Activated T-helper 17 cell treated with anti-CD3 and anti-CD28 coated beads, Interleukin-2, amount 50 U/mL, for 72 hours (primary cell): ENCODE measurements around the gene USP47. TPM values are rescaled to one million over a fixed set of nuclear protein-coding genes. Genes with fewer than 3 reads are reported as not detected.
A peak's percentile ranks its signal among the peaks of the same experiment; 100 is the strongest.

Source experiments
- ATAC-seq: fragments of 150-1000 bp; cut with Tn5 transposase; replicated peaks from 2 replicates; pipeline ENCODE4 v1.10.0; 2021; ENCODE audit warnings: mild to moderate bottlenecking, moderate library complexity
- H3K27ac Mint-ChIP-seq: one replicate; pipeline ENCODE4 v1.8.0; 2022; ENCODE audit warnings: mixed read lengths
- H3K27me3 Mint-ChIP-seq: one replicate; pipeline ENCODE4 v1.8.0; 2022; ENCODE audit warnings: mixed read lengths
- H3K36me3 Mint-ChIP-seq: one replicate; pipeline ENCODE4 v1.8.0; 2022; ENCODE audit warnings: low read depth, mild to moderate bottlenecking, mixed read lengths
- H3K4me1 Mint-ChIP-seq: one replicate; pipeline ENCODE4 v1.8.0; 2022; ENCODE audit warnings: mixed read lengths
- H3K4me3 Mint-ChIP-seq: one replicate; pipeline ENCODE4 v1.8.0; 2022; ENCODE audit warnings: mild to moderate bottlenecking, mixed read lengths
- H3K9me3 Mint-ChIP-seq: one replicate; pipeline ENCODE4 v1.8.0; 2022; ENCODE audit warnings: mixed read lengths
- total RNA-seq, 2 donors: library from RNA; stranded (reverse); gene quantifications; one replicate each; pipeline ENCODE4 v1.2.3, GENCODE V29; 2022

Gene USP47
- total RNA-seq, 2 donors from 2014 or later = 37.1 to 58.2 TPM

- Mint-ChIP-seq H3K4me3 (no peak overlapping the region), H3K36me3 (no peaks in the 10 kb centered on the region), H3K9me3 (no peaks in the 10 kb centered on the region), H3K27ac (no peak overlapping the region), H3K4me1 (no peaks in the 10 kb centered on the region), H3K27me3 (peaks cover 8% of the 10 kb centered on the region)
- no peak for ATAC-seq
Measured at GRCh38 chr11:11988681-11989261, 147.0 kb downstream of the USP47 start.

- Mint-ChIP-seq H3K4me1 (no peaks in the 10 kb centered on the region), H3K36me3 (no peaks in the 10 kb centered on the region), H3K27me3 (peaks cover 14% of the 10 kb centered on the region), H3K9me3 (no peaks in the 10 kb centered on the region), H3K27ac (no peak overlapping the region), H3K4me3 (no peak overlapping the region)
- no peak for ATAC-seq
Measured at GRCh38 chr11:11989774-11990744, 148.3 kb downstream of the USP47 start.

- no peaks in the 10 kb centered on the region for H3K36me3 Mint-ChIP-seq
- H3K27ac Mint-ChIP-seq = no peak overlapping the region
- H3K4me1 Mint-ChIP-seq = no peaks in the 10 kb centered on the region
- H3K9me3 Mint-ChIP-seq = no peaks in the 10 kb centered on the region
- ATAC-seq = no peak
- peaks cover 14% of the 10 kb centered on the region for H3K27me3 Mint-ChIP-seq
- H3K4me3 Mint-ChIP-seq = no peak overlapping the region
Measured at GRCh38 chr11:11992257-11993212, 150.8 kb downstream of the USP47 start.

- Mint-ChIP-seq H3K27me3 (peaks cover 14% of the 10 kb centered on the region), H3K27ac (no peak overlapping the region), H3K4me1 (peaks cover 8% of the 10 kb centered on the region), H3K4me3 (no peak overlapping the region), H3K36me3 (no peaks in the 10 kb centered on the region), H3K9me3 (no peaks in the 10 kb centered on the region)
- ATAC-seq = no peak
Measured at GRCh38 chr11:11993839-11994238, 152.1 kb downstream of the USP47 start.

DNA sequence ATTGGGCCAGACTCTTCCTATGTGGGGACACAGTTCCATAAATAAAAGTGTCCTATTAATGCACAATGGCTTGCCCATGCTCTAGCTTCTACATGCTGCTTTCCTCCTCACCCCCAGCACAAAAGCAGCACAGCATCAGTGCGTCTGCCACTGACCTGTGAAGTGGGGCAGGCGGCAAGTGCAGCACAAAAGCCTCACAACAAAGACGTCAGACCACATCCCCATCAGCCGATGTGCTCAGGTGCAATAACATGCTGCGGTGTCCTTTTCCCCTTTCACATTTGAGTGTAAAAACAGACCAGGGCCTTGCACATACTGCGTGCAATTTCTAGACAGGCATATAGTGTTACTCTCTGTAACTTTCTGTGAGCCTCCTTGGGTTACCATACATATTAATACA lies 153.8 kb downstream of the USP47 start:
- ATAC-seq = no peak
- Mint-ChIP-seq H3K4me1 (peaks cover 8% of the 10 kb centered on the region), H3K4me3 (no peak overlapping the region), H3K36me3 (no peaks in the 10 kb centered on the region), H3K27ac (no peak overlapping the region), H3K27me3 (peaks cover 12% of the 10 kb centered on the region), H3K9me3 (no peaks in the 10 kb centered on the region)

- no peak for ATAC-seq
- Mint-ChIP-seq H3K27ac (no peak overlapping the region), H3K27me3 (peaks cover 8% of the 10 kb centered on the region), H3K36me3 (no peaks in the 10 kb centered on the region), H3K9me3 (no peaks in the 10 kb centered on the region), H3K4me1 (peaks cover 8% of the 10 kb centered on the region), H3K4me3 (no peak overlapping the region)
Measured at GRCh38 chr11:11996321-11997048, 154.7 kb downstream of the USP47 start.

- no peak overlapping the region for H3K27ac Mint-ChIP-seq
- no peak for ATAC-seq
- H3K4me1 Mint-ChIP-seq = peaks cover 8% of the 10 kb centered on the region
- no peaks in the 10 kb centered on the region for H3K9me3 Mint-ChIP-seq
- H3K4me3 Mint-ChIP-seq = no peak overlapping the region
- H3K27me3 Mint-ChIP-seq = peaks cover 7% of the 10 kb centered on the region
- no peaks in the 10 kb centered on the region for H3K36me3 Mint-ChIP-seq
Measured at GRCh38 chr11:11997049-11997322, 155.2 kb downstream of the USP47 start.

DNA sequence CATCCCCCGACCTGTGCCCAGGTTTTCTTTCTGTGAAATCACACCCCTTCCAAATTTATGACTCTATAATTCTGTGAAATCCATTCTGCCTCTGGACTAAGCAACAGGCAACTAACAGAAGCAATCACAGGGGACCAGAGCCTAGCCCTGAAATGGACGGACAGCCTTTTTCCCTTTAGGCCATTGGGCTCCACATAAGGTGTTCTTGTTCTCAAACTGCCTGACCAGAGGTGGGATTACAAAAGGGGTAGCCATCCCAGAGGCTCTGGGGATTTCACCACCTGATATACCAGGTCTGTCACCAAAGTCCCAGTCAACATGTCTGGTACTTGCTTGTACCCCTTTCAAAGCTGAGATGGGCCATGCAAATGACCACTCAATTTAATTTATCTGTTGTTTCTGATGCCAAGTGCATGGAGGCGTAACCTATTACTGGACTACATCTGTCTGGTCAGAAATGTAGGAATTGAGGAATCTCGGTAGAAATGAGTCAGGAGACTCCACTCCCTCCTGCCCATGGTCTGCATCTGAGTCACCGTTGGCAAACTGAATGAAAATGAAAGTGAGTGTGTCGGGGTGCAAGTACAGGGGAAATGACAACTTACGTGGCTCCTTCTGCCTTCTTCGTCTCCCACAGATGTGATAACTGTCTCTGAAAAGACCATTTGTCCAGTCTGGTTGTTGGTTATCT lies 156.5 kb downstream of the USP47 start:
- Mint-ChIP-seq H3K36me3 (no peaks in the 10 kb centered on the region), H3K27me3 (peaks cover 12% of the 10 kb centered on the region), H3K9me3 (no peaks in the 10 kb centered on the region), H3K4me1 (peaks cover 8% of the 10 kb centered on the region), H3K4me3 (peak overlapping the region; percentile 56), H3K27ac (no peak overlapping the region)
- peak; percentile 78 for ATAC-seq

DNA sequence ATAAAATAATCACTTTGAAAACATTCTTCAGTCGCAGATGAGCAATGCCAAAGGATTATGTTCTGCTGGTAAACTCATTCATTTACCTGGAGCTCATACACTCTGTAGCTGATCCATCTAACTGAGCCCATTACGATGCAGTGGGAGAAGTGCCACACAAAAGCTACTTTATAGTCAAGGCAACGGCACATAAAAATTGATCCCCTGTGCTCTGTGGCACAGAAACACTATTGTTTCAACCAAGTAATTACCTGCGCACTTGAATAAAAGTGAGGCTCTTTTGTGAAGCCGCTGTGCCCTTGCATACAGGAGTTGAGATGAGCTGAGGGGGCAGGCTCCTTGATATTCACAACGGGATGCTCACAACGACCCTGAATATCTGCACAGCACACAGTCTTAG lies 159.4 kb downstream of the USP47 start:
- H3K4me1 Mint-ChIP-seq = peaks cover 8% of the 10 kb centered on the region
- no peak for ATAC-seq
- peaks cover 23% of the 10 kb centered on the region for H3K27me3 Mint-ChIP-seq
- no peak overlapping the region for H3K4me3 Mint-ChIP-seq
- H3K27ac Mint-ChIP-seq = no peak overlapping the region
- no peaks in the 10 kb centered on the region for H3K9me3 Mint-ChIP-seq
- H3K36me3 Mint-ChIP-seq = no peaks in the 10 kb centered on the region

DNA sequence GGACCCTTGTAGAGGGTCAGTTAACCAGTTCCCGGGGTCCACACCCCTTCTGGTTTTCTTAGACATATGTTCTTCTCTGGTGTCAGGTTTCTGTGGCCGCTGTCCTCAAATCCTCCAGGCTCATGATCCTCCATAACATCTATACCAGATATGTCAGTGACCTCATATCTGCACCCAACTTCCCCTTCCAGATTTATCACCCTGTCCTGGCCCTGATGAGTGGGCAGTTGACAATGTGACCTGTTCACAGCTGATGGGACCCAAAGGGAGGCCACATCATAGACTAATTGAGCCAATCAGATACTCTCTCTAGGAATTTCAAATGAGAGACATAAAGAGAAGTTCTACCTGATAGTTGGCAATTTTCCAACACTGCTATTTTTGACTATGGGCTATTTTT lies 161.6 kb downstream of the USP47 start:
- peaks cover 39% of the 10 kb centered on the region for H3K27me3 Mint-ChIP-seq
- H3K4me3 Mint-ChIP-seq = no peak overlapping the region
- ATAC-seq = no peak
- no peaks in the 10 kb centered on the region for H3K36me3 Mint-ChIP-seq
- no peaks in the 10 kb centered on the region for H3K9me3 Mint-ChIP-seq
- H3K4me1 Mint-ChIP-seq = peaks cover 9% of the 10 kb centered on the region
- no peak overlapping the region for H3K27ac Mint-ChIP-seq

DNA sequence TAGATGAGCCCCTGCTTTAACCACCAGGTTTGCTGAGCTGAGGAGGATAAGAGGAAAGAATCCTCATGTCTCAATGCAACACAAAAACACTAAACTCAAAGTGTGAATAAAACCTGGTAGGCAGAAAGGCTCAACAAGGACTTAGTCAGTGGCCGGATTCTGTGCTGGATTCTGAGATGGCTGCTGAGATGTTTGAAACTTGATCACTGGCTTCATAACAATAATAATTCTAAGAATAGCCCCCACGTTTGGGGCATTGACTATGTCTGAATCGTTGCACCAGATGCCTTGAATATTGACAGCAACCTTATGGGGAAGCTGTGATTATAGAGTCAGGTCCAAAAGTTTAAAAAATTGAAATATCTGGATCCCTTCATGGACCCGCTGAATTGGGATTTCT lies 162.0 kb downstream of the USP47 start:
- H3K9me3 Mint-ChIP-seq = no peaks in the 10 kb centered on the region
- no peak for ATAC-seq
- H3K27me3 Mint-ChIP-seq = peaks cover 41% of the 10 kb centered on the region
- H3K27ac Mint-ChIP-seq = no peak overlapping the region
- H3K4me1 Mint-ChIP-seq = peaks cover 5% of the 10 kb centered on the region
- no peak overlapping the region for H3K4me3 Mint-ChIP-seq
- no peaks in the 10 kb centered on the region for H3K36me3 Mint-ChIP-seq

GRCh38 chr11:12005061-12005460 lies 163.3 kb downstream of the USP47 start:
- Mint-ChIP-seq H3K27ac (no peak overlapping the region), H3K9me3 (no peaks in the 10 kb centered on the region), H3K36me3 (no peaks in the 10 kb centered on the region), H3K4me3 (no peak overlapping the region), H3K27me3 (peaks cover 50% of the 10 kb centered on the region), H3K4me1 (peaks cover 5% of the 10 kb centered on the region)
- ATAC-seq = no peak

DNA sequence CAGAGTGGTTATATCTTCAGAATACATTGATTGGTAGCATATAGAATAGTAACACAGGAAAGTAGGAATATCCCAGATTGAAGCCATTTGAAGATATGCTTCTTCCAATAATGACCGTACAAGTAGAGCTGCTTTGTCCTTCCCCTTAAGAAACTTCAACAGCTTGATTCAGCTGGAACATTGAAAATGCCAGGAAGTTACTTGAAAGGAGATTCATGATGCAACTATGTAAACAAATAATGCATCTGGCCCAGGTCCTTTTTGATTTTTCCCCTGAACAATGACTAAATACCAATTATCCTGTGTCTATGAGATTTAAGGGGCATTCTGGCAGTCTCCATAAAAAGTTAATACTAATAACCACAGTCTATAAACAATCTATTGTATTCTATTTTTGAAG lies 163.7 kb downstream of the USP47 start:
- Mint-ChIP-seq H3K9me3 (no peaks in the 10 kb centered on the region), H3K4me1 (peaks cover 5% of the 10 kb centered on the region), H3K27ac (no peak overlapping the region), H3K36me3 (no peaks in the 10 kb centered on the region), H3K27me3 (peaks cover 54% of the 10 kb centered on the region), H3K4me3 (no peak overlapping the region)
- no peak for ATAC-seq
